ENCODE measurements around the gene SLC16A13. TPM values are rescaled to one million over a fixed set of nuclear protein-coding genes. Genes with fewer than 3 reads are reported as not detected.
"Not testable (repeated sequence)": the region's sequence is repeated elsewhere in the genome, so short reads cannot be mapped to it uniquely, and the experiment has no call there.

Gene SLC16A13
- total RNA-seq, 2 donors from 2014 or later, result 5.0 to 10.5 TPM

DNA sequence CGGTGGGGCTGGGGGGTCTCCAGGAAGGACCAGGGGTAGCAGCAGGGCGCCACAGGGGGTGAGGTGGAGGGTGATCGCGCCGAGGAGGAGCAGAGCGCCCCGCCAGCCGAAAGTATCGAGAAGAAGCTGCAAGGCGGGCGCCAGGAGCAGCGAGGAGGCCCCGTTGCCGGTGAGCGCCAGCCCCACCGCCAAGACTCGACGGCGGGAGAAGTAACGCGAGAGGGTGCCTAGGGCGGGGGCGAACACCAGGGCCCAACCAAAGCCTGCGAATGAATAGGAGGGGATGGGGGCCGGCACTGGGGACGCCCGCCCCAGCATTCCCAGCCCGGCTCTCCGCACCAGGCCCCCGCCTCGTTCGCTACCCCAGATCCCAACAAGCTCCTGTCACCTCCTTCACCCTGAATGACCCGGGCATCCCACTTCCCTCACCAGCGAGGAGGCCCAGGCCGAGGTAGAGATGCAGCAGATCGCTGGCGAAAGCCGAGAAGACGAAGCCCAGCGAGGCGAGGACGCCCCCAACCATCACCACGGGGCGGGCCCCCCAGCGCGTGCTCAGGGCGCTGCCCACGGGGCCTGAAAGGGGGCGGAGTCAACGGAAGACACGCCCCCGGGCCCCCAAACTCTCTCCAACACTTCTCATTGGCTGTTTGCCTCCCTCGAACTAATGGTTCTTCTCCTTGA is 6.8 kb downstream of the SLC16A13 start:
- Mint-ChIP-seq H3K27ac (peak overlapping the region in 1 of 2 donors; percentile 72), H3K9me3 (no peaks in the 10 kb centered on the region), H3K36me3 (no peaks in the 10 kb centered on the region)
- DNase-seq (ENCODE audit: low spot score in 2 of 2), result peak in 1 of 2 donors; percentile 67
- peak; percentile 21 to 49 for ATAC-seq

DNA sequence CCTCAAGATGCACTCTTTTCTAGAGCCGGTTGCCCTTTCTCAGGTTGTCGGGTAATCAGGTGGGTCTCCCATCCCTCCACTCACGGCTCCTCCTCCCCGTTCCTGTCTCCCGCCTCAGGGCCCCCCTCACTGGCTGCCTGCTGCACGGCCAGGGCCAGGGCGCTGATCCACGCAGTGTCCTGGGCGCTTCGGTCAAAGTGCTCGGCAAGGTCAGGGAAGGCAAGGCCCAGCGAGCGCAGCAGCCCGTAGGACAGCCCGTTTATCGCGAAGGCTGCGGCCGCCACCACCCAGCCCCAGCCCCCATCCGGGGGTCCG is 7.3 kb downstream of the SLC16A13 start:
- Mint-ChIP-seq H3K27ac (peak overlapping the region in 1 of 2 donors; percentile 72), H3K36me3 (no peaks in the 10 kb centered on the region), H3K9me3 (no peaks in the 10 kb centered on the region)
- DNase-seq (ENCODE audit: low spot score in 2 of 2), result no peak
- no peak for ATAC-seq

DNA sequence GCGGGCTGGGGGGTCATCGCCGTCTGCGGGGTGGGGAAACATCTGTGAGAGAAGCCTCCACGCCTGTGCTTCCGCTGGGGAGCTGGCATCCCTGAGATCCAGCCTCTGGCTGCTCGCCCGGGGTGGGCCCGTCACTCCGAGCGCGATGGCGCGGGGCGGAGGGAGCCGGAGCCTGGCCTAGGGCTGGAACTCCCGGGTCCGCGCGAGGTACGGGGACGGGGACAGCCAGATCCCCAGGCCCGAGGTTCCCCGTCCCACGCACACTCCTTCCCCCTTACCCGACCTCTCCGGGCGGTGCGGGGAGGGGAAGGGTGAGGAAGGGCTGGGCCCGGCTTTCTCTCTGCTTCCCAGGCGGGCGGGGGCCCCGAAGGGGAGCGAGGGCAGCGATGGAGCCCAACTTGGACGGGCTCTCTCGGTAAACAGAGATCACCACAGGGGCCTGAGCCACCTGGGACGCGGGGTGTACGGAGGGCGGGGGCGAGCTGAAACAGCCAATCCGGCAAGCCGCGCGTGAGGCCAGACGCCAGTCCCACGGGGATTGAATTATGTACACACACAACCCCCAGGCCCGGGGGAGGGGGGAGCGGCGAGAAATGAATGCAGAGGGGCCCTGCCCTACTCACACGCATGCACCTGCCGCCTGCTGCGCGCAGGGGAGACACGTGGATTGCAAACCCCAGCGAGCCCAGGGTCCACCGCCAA is 7.8 kb downstream of the SLC16A13 start, which contains the start of gene SLC16A11:
TSS of gene SLC16A11 (minus strand) at position 596 of the 702 bp plus-strand sequence. CDS start at position 17, 579 bp downstream.
- ATAC-seq (peak in 1 of 2 donors; percentile 5), DNase-seq (ENCODE audit: low spot score in 2 of 2) (no peak)
- H3K36me3 Mint-ChIP-seq, result no peaks in the 10 kb centered on the region
- H3K27ac Mint-ChIP-seq, result peak within 1 kb of the TSS in 1 of 2 donors; percentile 72
- no peaks in the 10 kb centered on the region for H3K9me3 Mint-ChIP-seq

DNA sequence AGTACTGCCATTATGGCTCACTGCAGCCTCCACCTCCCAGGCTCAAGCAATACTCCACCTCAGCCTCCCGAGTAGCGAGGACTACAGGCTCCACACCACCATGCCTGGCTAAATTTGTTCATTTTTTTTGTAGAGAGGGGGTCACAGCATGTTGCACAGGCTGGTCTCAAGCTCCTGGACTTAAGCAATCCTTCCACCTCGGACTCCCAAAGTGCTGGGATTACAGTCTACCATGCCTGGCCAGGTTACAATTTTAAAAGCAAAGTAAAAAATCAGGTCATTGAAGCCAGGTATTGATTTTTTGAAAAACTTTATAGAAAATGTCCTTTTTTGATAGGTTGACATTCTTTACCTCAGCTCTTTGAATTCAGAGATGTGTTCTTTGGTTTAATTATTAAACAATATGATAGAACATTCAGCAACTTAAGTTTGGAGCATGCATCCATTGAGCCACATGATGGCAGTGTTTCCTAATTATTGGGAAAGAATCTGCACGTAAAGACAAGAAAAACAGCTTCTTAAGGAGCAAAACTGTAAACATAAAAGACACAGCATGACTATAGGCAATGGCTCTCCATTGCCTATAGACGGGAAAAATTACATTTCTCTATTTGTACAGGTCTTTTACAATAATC is 9.8 kb downstream of the SLC16A13 start:
- peak overlapping the region in 1 of 2 donors; percentile 77 for H3K27ac Mint-ChIP-seq
- H3K36me3 Mint-ChIP-seq, result no peaks in the 10 kb centered on the region
- peak in 1 of 2 donors; percentile 22 for ATAC-seq
- H3K9me3 Mint-ChIP-seq, result no peaks in the 10 kb centered on the region
- DNase-seq (ENCODE audit: low spot score in 2 of 2), result no peak

DNA sequence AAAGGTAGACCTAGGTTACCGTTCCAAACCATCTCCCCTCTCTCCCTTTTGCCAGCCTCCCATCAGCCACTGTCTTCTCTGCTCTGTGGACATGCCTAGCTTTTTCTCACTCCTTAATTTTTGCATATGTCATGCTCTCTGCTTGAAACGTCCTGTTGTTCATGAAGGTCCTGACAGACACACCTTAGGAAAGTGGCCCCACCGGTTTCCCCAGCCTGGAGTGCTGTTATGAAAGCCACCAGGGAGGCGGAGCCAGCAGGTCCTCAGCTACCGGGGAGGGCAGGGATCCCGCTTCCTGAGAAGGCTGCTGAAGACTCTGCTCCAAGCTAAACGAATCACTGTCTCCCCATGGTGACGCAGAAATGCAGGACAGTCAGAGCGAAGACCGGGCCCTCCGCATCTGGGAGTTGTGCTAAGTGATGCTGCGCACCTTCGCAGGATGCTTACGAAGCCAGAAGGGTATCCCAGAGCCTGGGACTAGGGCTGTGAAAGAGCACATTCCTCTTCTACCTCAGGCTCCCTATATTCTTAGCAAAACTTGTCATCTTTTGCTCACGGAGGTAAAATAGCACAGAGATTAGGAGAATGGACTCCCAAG is 10.4 kb downstream of the SLC16A13 start:
- Mint-ChIP-seq H3K27ac (peak overlapping the region; percentile 77 to 84), H3K9me3 (no peaks in the 10 kb centered on the region), H3K36me3 (no peaks in the 10 kb centered on the region)
- DNase-seq (ENCODE audit: low spot score in 2 of 2) (no peak), ATAC-seq (peak; percentile 30 to 43)

DNA sequence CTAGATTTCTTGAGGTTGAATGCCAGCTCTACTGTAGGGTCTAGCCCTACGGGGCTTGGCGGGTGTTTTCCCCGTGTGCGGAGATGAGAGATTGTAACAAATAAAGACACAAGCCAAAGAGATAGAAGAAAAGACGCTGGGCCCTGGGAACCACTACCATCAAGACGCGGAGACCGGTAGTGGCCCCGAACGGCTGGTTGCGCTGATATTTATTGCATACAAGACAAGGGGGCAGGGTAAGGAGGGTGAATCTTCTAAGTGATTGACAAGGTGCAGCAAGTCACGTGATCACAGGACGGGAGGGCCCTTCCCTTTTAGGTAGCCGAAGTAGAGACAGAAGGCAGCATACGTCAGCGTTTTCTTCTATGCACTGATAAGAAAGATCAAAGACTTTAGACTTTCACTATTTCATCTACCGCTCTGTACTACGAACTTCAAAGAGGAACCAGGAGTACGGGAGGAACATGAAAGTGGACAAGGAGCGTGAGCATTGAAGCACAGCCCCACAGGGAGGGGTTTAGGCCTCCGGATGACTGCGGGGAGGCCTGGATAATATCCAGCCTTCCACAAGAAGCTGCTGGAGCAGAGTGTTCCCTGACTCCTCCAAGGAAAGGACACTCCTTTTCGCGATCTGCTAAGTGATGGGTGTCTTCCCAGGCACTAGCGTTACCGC is 11.0 kb downstream of the SLC16A13 start:
- not testable (repeated sequence) for H3K9me3 Mint-ChIP-seq, H3K36me3 Mint-ChIP-seq
- peak; percentile 23 to 28 for ATAC-seq
- peak overlapping the region; percentile 13 to 77 for H3K27ac Mint-ChIP-seq
- peak; percentile 61 to 80 for DNase-seq (ENCODE audit: low spot score in 2 of 2)

DNA sequence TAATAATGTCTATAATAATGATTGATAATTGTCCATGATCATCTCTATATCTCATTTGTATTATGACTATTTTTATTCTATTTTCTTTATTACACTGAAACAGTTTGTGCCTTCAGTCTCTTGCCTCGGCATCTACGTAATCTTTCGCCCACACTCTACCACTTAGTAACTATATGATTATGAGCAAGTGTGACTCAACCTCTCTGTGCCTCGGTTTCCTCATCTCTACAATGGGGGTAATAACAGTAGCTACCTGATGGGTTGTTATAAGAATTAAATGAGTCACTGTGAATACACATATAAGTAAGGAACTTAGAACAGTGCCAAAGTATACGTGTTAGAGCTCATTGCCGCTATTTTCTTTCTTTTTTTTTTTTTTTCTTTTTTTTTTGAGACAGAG is 11.8 kb downstream of the SLC16A13 start:
- no peak for DNase-seq (ENCODE audit: low spot score in 2 of 2)
- Mint-ChIP-seq H3K27ac (peak overlapping the region; percentile 52 to 77), H3K9me3 (no peaks in the 10 kb centered on the region), H3K36me3 (no peaks in the 10 kb centered on the region)
- peak; percentile 77 to 87 for ATAC-seq

DNA sequence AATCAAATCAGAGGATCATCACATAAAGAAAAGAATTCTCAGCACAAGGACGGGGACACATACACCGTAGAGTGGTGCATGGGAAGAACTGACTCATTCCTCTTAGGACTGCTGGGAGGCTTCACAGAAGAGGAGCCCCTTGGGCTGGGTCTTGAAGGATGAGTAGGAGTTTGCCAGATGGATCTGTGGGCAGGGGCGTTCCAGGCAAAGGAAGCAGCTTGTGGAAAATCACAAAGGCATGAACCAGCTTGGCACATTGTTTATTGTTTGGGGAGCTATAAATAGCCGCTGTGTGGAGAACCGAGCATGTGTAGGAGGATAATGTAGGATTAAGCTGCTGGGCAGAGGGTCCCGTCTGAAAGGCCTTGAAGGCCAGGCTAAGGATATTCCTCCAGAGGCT is 13.2 kb downstream of the SLC16A13 start:
- H3K36me3 Mint-ChIP-seq, result no peaks in the 10 kb centered on the region
- no peak overlapping the region for H3K27ac Mint-ChIP-seq
- ATAC-seq (no peak), DNase-seq (ENCODE audit: low spot score in 2 of 2) (no peak)
- H3K9me3 Mint-ChIP-seq, result no peaks in the 10 kb centered on the region

DNA sequence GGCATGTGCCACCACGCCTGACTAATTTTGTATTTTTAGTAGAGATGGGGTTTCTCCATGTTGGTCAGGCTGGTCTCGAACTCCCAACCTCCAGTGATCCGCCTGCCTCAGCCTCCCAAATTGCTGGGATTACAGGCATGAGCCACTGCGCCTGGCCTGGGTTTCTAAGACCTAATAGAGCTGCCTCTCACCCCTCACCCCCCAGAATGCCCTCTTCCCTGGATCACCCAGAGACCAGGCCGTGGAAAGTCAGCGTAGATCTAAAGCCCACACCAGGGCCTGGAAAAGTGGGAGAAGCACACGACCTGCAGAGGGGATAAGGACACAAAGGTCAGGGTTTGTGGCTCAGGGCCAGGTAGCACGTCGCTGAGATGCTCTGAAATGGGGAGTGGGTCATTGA is 14.8 kb downstream of the SLC16A13 start:
- H3K36me3 Mint-ChIP-seq; H3K9me3 Mint-ChIP-seq; DNase-seq (ENCODE audit: low spot score in 2 of 2); ATAC-seq; H3K27ac Mint-ChIP-seq: not testable (repeated sequence)

DNA sequence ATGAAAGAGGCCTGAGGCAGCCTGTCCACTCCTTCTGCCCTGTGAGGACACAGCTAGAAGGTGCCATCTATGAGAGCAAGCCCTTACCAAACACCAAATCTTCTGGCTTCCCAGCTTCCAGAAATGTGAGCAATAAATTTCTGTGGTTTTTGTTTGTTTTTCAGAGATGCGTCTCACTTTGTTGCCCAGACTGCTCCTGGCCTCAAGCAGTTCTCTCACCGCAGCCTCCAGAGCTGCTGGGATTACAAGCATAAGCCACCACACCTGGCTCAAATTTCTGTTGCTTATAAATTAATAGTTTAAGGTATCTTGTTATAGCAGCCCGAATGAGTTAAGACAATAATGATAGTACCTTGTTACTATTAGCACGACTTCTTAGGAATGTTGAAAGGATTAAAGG is 20.6 kb downstream of the SLC16A13 start:
- DNase-seq (ENCODE audit: low spot score in 2 of 2), result no peak
- ATAC-seq, result no peak
- no peaks in the 10 kb centered on the region for H3K36me3 Mint-ChIP-seq
- no peak overlapping the region for H3K27ac Mint-ChIP-seq
- H3K9me3 Mint-ChIP-seq, result no peaks in the 10 kb centered on the region

DNA sequence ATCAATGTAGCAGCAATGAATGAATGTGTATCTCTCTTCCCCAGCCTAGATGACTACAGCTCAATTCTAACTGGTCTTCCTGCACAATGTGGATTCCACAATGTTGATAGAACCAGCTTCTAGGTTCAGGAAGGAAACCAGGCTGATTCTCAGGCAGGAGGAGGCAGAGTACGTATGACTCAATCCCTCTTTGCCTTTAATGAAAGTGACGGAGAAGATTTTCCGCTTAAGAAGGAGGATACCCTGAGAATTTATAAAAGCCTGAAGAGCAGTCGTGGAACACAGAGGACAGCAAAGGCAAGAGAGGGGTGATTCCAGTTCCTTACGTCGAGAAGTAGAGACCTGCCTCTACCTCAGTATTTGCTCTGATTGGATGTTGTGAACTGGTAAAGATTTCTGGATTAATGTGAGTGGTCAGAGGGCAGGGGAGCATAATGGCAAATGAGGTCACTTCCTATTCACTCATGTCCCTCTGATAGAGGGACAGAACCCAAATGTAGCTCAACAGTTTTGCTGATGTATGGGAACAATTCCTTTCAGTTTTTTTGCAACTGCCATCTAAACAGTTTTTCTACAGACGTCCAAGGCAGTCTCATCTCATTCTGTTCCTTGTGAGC is 23.1 kb downstream of the SLC16A13 start:
- Mint-ChIP-seq H3K27ac (peak overlapping the region in 1 of 2 donors; percentile 70), H3K36me3 (no peaks in the 10 kb centered on the region)

DNA sequence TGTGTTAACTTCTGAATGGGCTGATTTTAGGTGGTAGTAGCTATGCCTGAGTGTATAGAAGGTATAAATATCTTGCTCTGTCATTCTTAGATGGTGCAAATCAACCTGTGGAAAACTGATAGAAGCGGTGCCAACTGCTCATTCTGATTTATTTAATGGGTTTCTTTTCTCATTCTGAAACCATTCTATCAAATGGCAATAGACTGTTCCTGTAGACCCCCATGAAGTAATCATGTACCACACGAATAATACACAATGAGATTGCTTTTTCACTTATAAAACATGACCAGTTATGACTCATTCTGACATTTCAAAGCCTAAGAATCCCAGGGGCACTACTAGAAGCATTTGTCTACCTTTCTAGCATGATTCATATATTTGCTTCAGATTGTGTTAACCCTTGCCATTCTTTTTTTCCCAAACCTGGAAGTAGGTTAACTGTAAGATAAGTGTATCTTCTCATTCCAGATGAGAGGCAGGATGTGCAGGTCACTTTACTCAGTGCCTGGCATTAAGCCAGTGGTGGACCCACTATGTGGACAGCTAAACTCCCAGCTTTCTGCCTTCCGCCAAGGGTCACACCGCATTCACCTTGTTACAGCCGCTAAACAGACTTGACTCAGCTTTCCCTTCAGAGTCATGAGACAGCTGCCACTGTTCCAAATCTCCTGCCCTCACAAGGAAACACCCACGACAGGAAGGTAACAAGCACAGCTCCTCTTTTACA is 24.5 kb downstream of the SLC16A13 start:
- peak; percentile 85 to 92 for ATAC-seq

More for the DNA sequence above, 23.1 kb downstream of the SLC16A13 start:
- no peak for ATAC-seq
- no peak for DNase-seq (ENCODE audit: low spot score in 2 of 2)
- H3K9me3 Mint-ChIP-seq, result no peaks in the 10 kb centered on the region

DNA sequence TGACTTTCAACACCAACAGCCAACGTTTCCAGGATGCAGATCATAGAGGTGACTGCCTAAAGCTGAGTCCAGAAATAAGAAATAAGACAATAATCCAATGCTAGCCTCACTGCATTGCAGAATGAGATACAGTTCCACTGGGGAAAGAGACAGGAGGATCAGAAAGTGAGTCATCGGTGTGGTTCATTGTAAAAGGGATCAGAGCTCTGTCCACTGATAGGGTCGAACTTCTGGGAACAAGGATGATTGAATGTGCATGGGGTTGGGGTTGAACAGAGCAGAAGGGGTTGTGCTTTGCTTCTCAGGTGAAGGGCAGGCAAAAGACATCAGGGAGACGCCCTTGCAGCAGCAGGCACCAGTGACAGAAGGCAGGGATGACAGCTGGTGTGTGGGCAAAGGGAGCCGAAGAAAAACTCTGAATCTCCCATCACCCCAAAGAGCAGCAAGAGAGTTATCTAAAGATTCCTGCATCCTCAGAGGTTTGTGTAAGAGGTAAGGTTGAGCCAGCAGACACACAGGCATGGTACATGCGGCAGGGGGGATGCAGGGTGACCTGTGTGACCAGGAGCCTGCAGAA is 27.8 kb downstream of the SLC16A13 start:
- H3K9me3 Mint-ChIP-seq, result peaks cover 6 to 7% of the 10 kb centered on the region in 2 donors
- H3K36me3 Mint-ChIP-seq, result peaks cover 0 to 7% of the 10 kb centered on the region in 2 donors
- DNase-seq (ENCODE audit: low spot score in 2 of 2), result no peak
- no peak overlapping the region for H3K27ac Mint-ChIP-seq
- no peak for ATAC-seq

More for the DNA sequence above, 24.5 kb downstream of the SLC16A13 start:
- Mint-ChIP-seq H3K9me3 (no peaks in the 10 kb centered on the region), H3K27ac (peak overlapping the region; percentile 69 to 70), H3K36me3 (no peaks in the 10 kb centered on the region)
- DNase-seq (ENCODE audit: low spot score in 2 of 2), result peak; percentile 50 to 65

DNA sequence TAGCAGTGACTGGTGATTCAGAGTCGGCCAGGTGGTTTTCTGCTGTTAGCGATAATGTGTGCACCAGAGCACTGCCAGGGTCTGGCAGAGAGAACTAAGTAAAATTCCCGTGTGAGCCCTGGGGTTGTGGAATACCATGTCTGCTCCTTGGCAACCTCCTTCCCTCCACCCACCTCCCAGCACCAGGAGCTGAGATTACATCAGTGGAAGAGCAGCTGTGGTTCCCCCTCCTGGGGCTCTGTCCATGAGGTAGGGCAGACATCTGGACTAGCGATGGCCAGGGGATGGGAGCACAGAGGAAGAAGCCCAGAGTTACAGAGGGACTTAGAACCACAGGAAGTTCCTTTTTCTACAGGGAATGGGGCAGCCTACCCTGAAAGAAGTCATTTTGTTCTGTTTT is 28.4 kb downstream of the SLC16A13 start:
- no peak overlapping the region for H3K27ac Mint-ChIP-seq
- H3K9me3 Mint-ChIP-seq, result peaks cover 9 to 13% of the 10 kb centered on the region in 2 donors
- H3K36me3 Mint-ChIP-seq, result peaks cover 0 to 12% of the 10 kb centered on the region in 2 donors
- no peak for DNase-seq (ENCODE audit: low spot score in 2 of 2)
- no peak for ATAC-seq

DNA sequence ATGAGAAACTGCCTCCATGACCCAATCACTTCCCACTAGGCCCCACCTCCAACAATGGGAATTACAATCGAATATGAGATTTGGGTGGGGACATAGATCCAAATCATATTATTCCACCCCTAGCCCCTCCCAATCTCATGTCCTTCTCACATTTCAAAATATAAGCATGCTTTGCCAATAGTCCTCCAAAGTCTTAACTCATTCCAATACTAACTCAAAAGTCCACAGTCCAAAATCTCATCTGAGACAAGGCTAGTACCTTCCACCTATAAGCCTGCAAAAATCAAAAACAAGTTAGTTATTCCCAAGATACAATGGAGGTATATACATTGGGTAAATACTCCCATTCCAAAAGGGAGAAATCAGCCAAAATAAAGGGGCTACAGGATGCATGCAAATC is 31.4 kb downstream of the SLC16A13 start:
- peaks cover 9 to 14% of the 10 kb centered on the region in 2 donors for H3K9me3 Mint-ChIP-seq
- DNase-seq (ENCODE audit: low spot score in 2 of 2) (no peak), ATAC-seq (no peak)
- peaks cover 0 to 12% of the 10 kb centered on the region in 2 donors for H3K36me3 Mint-ChIP-seq
- H3K27ac Mint-ChIP-seq, result no peak overlapping the region
